HEK293T (cell line): ENCODE data around the gene CUEDC1.

Source experiments
- CTCF ChIA-PET: fragments of 350-600 bp; formaldehyde crosslinking; extraction: SDS; loops from one replicate; lab custom pipeline; 2021; ENCODE audit warnings: antibody characterized with exemption, inconsistent platforms; lab: Yijun Ruan, JAX
- POLR2A ChIA-PET: fragments of 350-600 bp; formaldehyde crosslinking; extraction: SDS; loops from one replicate; lab custom pipeline; 2020; ENCODE audit warnings: antibody characterized with exemption, inconsistent platforms; lab: Yijun Ruan, JAX
- DNase-seq: peaks from one replicate; pipeline ENCODE4 v3.0.0; 2012; ENCODE audit warnings: mixed read lengths; ENCODE audit errors: extremely low spot score
- BHLHE40 ChIP-seq: fragments of 450-650 bp; IDR thresholded peaks from 2 replicates; pipeline ENCODE4 v1.6.1; 2016; ENCODE audit warnings: mild to moderate bottlenecking, moderate library complexity, borderline replicate concordance
- FOXM1 ChIP-seq: fragments of 450-650 bp; IDR thresholded peaks from 2 replicates; pipeline ENCODE4 v1.6.1; 2017; ENCODE audit warnings: mild to moderate bottlenecking, borderline replicate concordance
- HDGF ChIP-seq: fragments of 450-650 bp; IDR thresholded peaks from 2 replicates; pipeline ENCODE4 v1.6.1; 2017; ENCODE audit warnings: antibody characterized with exemption, borderline replicate concordance
- L3MBTL2 ChIP-seq: fragments of 450-650 bp; conservative IDR thresholded peaks from 2 replicates; pipeline ENCODE4 v1.6.1; 2016; ENCODE audit warnings: mild to moderate bottlenecking
- ZNF384 ChIP-seq: fragments of 450-650 bp; IDR thresholded peaks from 2 replicates; pipeline ENCODE4 v1.6.1; 2016
- TF ChIP-seq, protein P1 (sequence below): fragments of 450-650 bp; IDR thresholded peaks from 2 replicates; pipeline ENCODE4 v1.6.1; 2016

Gene CUEDC1

DNA sequence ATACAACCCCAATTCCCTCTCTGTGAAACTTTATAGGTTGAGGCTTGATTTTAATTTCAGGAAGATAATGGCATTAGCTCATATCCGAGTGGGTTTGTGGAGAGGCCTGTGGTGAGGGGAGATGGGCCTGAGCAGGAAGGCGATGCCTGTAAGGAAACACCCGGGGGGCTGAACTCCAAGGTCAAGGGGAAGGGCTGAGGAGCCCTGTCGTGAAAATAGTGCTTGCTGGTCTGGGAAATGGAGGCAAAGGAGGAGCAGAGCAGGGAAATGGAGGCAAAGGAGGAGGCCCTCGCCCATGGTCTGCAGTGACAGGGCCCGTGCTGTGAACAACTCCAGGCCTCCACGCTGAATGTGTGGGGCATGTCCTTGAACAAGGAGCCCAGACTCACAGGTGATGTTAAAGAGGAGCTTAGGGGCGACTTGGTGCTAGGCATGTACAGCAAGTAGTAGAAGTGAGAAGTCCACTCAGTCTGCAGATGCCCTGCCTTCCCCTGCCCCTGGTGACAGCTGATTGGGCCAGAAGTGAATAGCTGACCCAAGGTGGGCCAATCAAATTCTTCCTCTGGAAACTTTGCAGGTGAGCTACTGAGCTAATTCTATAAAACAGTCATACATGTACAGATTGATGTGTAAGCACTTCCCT lies 143.5 kb downstream of the CUEDC1 start:
- CTCF ChIA-PET: interaction anchor here (0.6 to 2.5 kb wide), 3 partner anchors 22 to 92 kb away, joined by 3 to 15 read pairs (median 8); no protein-coding TSS in a partner anchor
- TF ChIP-seq FOXM1: no peak
- no peak for TF ChIP-seq HDGF
- TF ChIP-seq BHLHE40: no peak
- TF ChIP-seq, protein P1, sequence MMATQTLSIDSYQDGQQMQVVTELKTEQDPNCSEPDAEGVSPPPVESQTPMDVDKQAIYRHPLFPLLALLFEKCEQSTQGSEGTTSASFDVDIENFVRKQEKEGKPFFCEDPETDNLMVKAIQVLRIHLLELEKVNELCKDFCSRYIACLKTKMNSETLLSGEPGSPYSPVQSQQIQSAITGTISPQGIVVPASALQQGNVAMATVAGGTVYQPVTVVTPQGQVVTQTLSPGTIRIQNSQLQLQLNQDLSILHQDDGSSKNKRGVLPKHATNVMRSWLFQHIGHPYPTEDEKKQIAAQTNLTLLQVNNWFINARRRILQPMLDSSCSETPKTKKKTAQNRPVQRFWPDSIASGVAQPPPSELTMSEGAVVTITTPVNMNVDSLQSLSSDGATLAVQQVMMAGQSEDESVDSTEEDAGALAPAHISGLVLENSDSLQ: peak; percentile 47
- no peak for TF ChIP-seq ZNF384
- no peak for TF ChIP-seq L3MBTL2
- POLR2A ChIA-PET: interaction anchor here (0.9 to 1.8 kb wide), 4 partner anchors 8 to 196 kb away, joined by 3 to 5 read pairs (median 4); partner anchors contain the start of gene SRSF1
- DNase-seq: peak; percentile 52
